Activated T-cell treated with anti-CD3 and anti-CD28 coated beads for 1 hour (primary cell): ENCODE results near the gene PSIP1.
"Not testable (repeated sequence)": the region's sequence is repeated elsewhere in the genome, so short reads cannot be mapped to it uniquely, and the experiment has no call there.

Experiments
- DNase-seq: peaks from one replicate; pipeline ENCODE4 v3.0.0-alpha.2; 2020; ENCODE audit warnings: low read depth

Gene PSIP1

GRCh38 chr9:15510789-15511575 is at the start of gene PSIP1:
TSS of gene PSIP1 (minus strand) at chr9:15510970. CDS start at chr9:15510188, 782 bp downstream.
- peak; percentile 76 for DNase-seq

GRCh38 chr9:15553528-15553898 is 42.7 kb upstream of the PSIP1 start:
- no peak for DNase-seq

GRCh38 chr9:15552636-15553527 is 42.1 kb upstream of the PSIP1 start, which contains the start of gene CCDC171:
TSS of gene CCDC171 (plus strand) at chr9:15553043. CDS start at chr9:15564089, 11,046 bp downstream.
- DNase-seq = peak; percentile 76

- DNase-seq = no peak
These were observed 38.8 kb upstream of the PSIP1 start for GRCh38 chr9:15549611-15550010.

GRCh38 chr9:15543047-15543813 is 32.5 kb upstream of the PSIP1 start:
- no peak for DNase-seq

- DNase-seq = no peak
These were observed 31.9 kb upstream of the PSIP1 start for GRCh38 chr9:15542624-15543023.

GRCh38 chr9:15541872-15542271 is 31.1 kb upstream of the PSIP1 start:
- no peak for DNase-seq

GRCh38 chr9:15531380-15531779 is 20.6 kb upstream of the PSIP1 start:
- DNase-seq = no peak

GRCh38 chr9:15529566-15530324 is 19.0 kb upstream of the PSIP1 start:
- no peak for DNase-seq

- DNase-seq = not testable (repeated sequence)
These were observed 16.3 kb upstream of the PSIP1 start for GRCh38 chr9:15527035-15527434.

GRCh38 chr9:15525958-15526357 is 15.2 kb upstream of the PSIP1 start:
- no peak for DNase-seq

- no peak for DNase-seq
These were observed 14.2 kb upstream of the PSIP1 start for GRCh38 chr9:15524845-15525455.

GRCh38 chr9:15522130-15522755 is 11.5 kb upstream of the PSIP1 start:
- no peak for DNase-seq

GRCh38 chr9:15521254-15521653 is 10.5 kb upstream of the PSIP1 start:
- no peak for DNase-seq

GRCh38 chr9:15519831-15520230 is 9.1 kb upstream of the PSIP1 start:
- DNase-seq = no peak

- DNase-seq = no peak
These were observed 2.6 kb upstream of the PSIP1 start for GRCh38 chr9:15513335-15513734.

- DNase-seq = no peak
These were observed 2.1 kb upstream of the PSIP1 start for GRCh38 chr9:15512889-15513288.

- DNase-seq = no peak
These were observed 1.4 kb upstream of the PSIP1 start for GRCh38 chr9:15512204-15512603.

GRCh38 chr9:15509931-15510788 is 610 bp downstream of the PSIP1 start:
- peak; percentile 50 for DNase-seq

- no peak for DNase-seq
These were observed 4.8 kb downstream of the PSIP1 start for GRCh38 chr9:15505921-15506320.
